ENCODE data around the gene HSD17B8. TPM values are rescaled to one million over a fixed set of nuclear protein-coding genes. Genes with fewer than 3 reads are reported as not detected.

Gene HSD17B8
- 1 to 10 TPM; 2.7 to 4.4 TPM for total RNA-seq
- polyA plus RNA-seq = 1 to 10 TPM; 4.4 to 8.8 TPM
- long read RNA-seq, donor 1, partial matches to known transcripts = 0 of 1 reads
- long read RNA-seq, donor 1, other reads (novel, unspliced or antisense) = 0 of 1 reads
- long read RNA-seq, donor 2, partial matches to known transcripts = 0 of 1 reads
- long read RNA-seq, donor 2, other reads (novel, unspliced or antisense) = 0 of 1 reads

DNA sequence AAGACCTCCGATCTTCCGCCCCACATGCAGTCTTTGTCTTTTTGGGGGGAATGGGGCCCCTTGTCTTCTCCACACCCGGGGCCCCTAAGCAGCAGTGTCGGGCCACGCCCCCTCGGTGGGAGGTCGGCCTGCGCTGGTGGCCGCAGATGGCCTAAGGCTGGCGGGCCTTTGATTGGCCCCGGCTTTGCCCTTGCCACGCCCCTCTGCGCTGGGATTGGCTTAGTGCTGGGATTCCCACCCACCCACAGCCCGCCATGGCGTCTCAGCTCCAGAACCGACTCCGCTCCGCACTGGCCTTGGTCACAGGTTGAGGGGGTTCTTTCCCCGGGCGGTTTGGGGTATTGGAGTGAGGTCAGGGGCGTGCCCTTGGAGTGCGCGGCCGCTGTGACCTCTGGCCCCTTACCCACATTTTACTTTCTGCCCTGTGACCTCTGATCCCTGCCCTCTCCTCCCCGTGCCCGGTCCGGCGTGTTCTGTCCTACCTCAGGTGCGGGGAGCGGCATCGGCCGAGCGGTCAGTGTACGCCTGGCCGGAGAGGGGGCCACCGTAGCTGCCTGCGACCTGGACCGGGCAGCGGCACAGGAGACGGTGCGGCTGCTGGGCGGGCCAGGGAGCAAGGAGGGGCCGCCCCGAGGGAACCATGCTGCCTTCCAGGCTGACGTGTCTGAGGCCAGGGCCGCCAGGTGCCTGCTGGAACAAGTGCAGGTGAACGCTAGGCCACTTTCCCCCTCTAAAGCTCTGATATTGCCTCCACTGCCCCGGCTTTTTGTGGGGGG is at the start of gene HSD17B8:
HSD17B8 (plus strand) TSS at position 241 of the 776 bp plus-strand sequence; CDS start at position 255, 14 bp downstream.
- peaks cover 0 to 3% of the 10 kb centered on the region in 2 donors for H3K36me3 ChIP-seq (ENCODE audit: control insufficient read depth in 1 of 2, insufficient read depth in 2 of 2, low read length in 1 of 2)
- peak; percentile 82 for ATAC-seq (ENCODE audit: low FRiP score)
- H3K27me3 ChIP-seq (ENCODE audit: control insufficient read depth in 1 of 2, insufficient read depth in 2 of 2, low read length in 1 of 2) = no peaks in the 10 kb centered on the region
- peak; percentile 96 to 97 for DNase-seq
- H3K4me3 ChIP-seq (ENCODE audit: low read length in 2 of 2) = peak within 1 kb of the TSS; percentile 23 to 33
- intact Hi-C loops (cut with DNase I) = loop anchor here in 1 of 2 donors (5.0 to 10.0 kb wide), 5 partner anchors 210 to 1800 kb away; partner anchors contain the start of genes BRD2, CUTA, GPSM3 and MICA
- H3K27ac ChIP-seq (ENCODE audit: low read depth in 1 of 2, low read length in 2 of 2) = no peak within 1 kb of the TSS
- 2 to 3% methylated on average over 46 to 48 of the region's 48 CpGs for WGBS, 2 donors
- no peaks in the 10 kb centered on the region for H3K4me1 ChIP-seq (ENCODE audit: control insufficient read depth in 1 of 2, insufficient read depth in 2 of 2, low read length in 2 of 2)
- H3K9me3 ChIP-seq (ENCODE audit: control insufficient read depth, low read length) = no peaks in the 10 kb centered on the region

- DNase-seq (no peak), ATAC-seq (ENCODE audit: low FRiP score) (no peak)
- Histone ChIP-seq H3K27ac (ENCODE audit: low read depth in 1 of 2, low read length in 2 of 2) (no peak overlapping the region), H3K27me3 (ENCODE audit: control insufficient read depth in 1 of 2, insufficient read depth in 2 of 2, low read length in 1 of 2) (no peaks in the 10 kb centered on the region), H3K36me3 (ENCODE audit: control insufficient read depth in 1 of 2, insufficient read depth in 2 of 2, low read length in 1 of 2) (no peaks in the 10 kb centered on the region), H3K9me3 (ENCODE audit: control insufficient read depth, low read length) (no peaks in the 10 kb centered on the region), H3K4me3 (ENCODE audit: low read length in 2 of 2) (no peak overlapping the region), H3K4me1 (ENCODE audit: control insufficient read depth in 1 of 2, insufficient read depth in 2 of 2, low read length in 2 of 2) (no peaks in the 10 kb centered on the region)
- 84 to 87% methylated on average over 6 of the region's 6 CpGs for WGBS, 2 donors
- intact Hi-C loops (cut with DNase I) = no loop called here
Observed at GRCh38 chr6:33156561-33156960, 47.9 kb upstream of the HSD17B8 start.

DNA sequence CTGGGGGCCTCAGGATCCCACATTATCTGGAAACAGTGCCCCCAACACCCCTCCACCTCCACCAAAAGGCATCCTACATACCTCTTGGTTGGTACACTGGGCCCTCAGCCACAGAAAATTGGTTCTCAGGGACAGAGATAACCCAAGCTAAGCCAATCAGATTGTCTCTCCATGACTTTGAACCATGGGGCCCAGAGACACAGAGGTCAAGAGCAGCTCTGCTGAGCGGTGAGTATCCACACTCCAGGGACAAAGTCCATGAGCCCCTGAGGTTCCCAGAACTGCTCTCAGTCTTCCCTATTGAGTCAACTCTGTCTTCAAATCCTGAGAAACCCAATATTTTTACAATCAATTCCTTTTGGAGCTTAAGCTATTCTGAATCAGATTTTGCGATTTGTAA is 47.5 kb upstream of the HSD17B8 start:
- intact Hi-C loops (cut with DNase I) = no loop called here
- Histone ChIP-seq H3K27me3 (ENCODE audit: control insufficient read depth in 1 of 2, insufficient read depth in 2 of 2, low read length in 1 of 2) (no peaks in the 10 kb centered on the region), H3K36me3 (ENCODE audit: control insufficient read depth in 1 of 2, insufficient read depth in 2 of 2, low read length in 1 of 2) (no peaks in the 10 kb centered on the region), H3K9me3 (ENCODE audit: control insufficient read depth, low read length) (no peaks in the 10 kb centered on the region), H3K27ac (ENCODE audit: low read depth in 1 of 2, low read length in 2 of 2) (no peak overlapping the region), H3K4me1 (ENCODE audit: control insufficient read depth in 1 of 2, insufficient read depth in 2 of 2, low read length in 2 of 2) (no peaks in the 10 kb centered on the region), H3K4me3 (ENCODE audit: low read length in 2 of 2) (no peak overlapping the region)
- ATAC-seq (ENCODE audit: low FRiP score) (no peak), DNase-seq (no peak)
- WGBS, 2 donors = 93 to 94% methylated on average over 2 of the region's 2 CpGs

- ATAC-seq (ENCODE audit: low FRiP score) = no peak
- Histone ChIP-seq H3K4me3 (ENCODE audit: low read length in 2 of 2) (no peak overlapping the region), H3K27me3 (ENCODE audit: control insufficient read depth in 1 of 2, insufficient read depth in 2 of 2, low read length in 1 of 2) (no peaks in the 10 kb centered on the region), H3K27ac (ENCODE audit: low read depth in 1 of 2, low read length in 2 of 2) (no peak overlapping the region), H3K36me3 (ENCODE audit: control insufficient read depth in 1 of 2, insufficient read depth in 2 of 2, low read length in 1 of 2) (no peaks in the 10 kb centered on the region), H3K4me1 (ENCODE audit: control insufficient read depth in 1 of 2, insufficient read depth in 2 of 2, low read length in 2 of 2) (no peaks in the 10 kb centered on the region), H3K9me3 (ENCODE audit: control insufficient read depth, low read length) (no peaks in the 10 kb centered on the region)
- no peak for DNase-seq
- intact Hi-C loops (cut with DNase I) = loop anchor here (2.0 to 5.0 kb wide), 3 partner anchors 37 to 89 kb away; no protein-coding TSS in a partner anchor
- 88 to 91% methylated on average over 11 of the region's 11 CpGs for WGBS, 2 donors
Observed at GRCh38 chr6:33160096-33160495, 44.4 kb upstream of the HSD17B8 start.

DNA sequence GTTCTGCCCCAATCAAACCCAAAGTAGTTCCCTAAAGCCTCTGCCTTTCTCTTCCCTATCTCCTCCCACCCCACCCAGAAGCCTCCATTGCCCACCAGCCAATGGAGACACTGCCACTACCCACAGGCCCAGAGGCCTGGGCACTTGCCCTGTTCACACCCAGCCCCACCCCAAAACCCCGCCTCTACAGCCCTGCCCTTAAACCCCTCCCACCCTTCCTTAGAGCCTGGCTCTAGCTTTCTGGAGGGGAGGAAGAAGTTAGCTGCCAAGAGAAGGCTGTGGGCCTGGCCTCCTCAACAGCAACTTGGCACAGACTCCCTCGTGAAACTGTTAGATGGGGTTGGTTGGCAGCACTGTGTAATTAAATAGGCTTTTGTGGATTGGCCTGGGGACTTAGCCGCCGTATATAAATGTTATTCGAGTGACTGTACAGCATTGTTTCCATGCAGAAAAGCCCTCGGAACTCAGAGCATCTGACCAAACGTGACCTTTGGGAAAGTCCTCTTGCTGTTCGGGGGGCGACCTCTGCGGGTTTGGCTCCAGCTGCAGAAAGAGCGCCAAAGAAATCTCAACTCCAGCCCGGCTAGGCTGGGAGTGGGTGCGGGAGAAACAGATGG is 43.6 kb upstream of the HSD17B8 start:
- 6% methylated on average over 13 of the region's 13 CpGs for WGBS, 2 donors
- Histone ChIP-seq H3K9me3 (ENCODE audit: control insufficient read depth, low read length) (no peaks in the 10 kb centered on the region), H3K4me1 (ENCODE audit: control insufficient read depth in 1 of 2, insufficient read depth in 2 of 2, low read length in 2 of 2) (no peaks in the 10 kb centered on the region), H3K27me3 (ENCODE audit: control insufficient read depth in 1 of 2, insufficient read depth in 2 of 2, low read length in 1 of 2) (no peaks in the 10 kb centered on the region), H3K36me3 (ENCODE audit: control insufficient read depth in 1 of 2, insufficient read depth in 2 of 2, low read length in 1 of 2) (no peaks in the 10 kb centered on the region), H3K4me3 (ENCODE audit: low read length in 2 of 2) (no peak overlapping the region), H3K27ac (ENCODE audit: low read depth in 1 of 2, low read length in 2 of 2) (peak overlapping the region in 1 of 2 donors; percentile 19)
- intact Hi-C loops (cut with DNase I) = loop anchor here (1.0 to 5.0 kb wide), 4 partner anchors 36 to 88 kb away; no protein-coding TSS in a partner anchor
- DNase-seq = peak in 1 of 2 donors; percentile 76
- ATAC-seq (ENCODE audit: low FRiP score) = peak; percentile 60

DNA sequence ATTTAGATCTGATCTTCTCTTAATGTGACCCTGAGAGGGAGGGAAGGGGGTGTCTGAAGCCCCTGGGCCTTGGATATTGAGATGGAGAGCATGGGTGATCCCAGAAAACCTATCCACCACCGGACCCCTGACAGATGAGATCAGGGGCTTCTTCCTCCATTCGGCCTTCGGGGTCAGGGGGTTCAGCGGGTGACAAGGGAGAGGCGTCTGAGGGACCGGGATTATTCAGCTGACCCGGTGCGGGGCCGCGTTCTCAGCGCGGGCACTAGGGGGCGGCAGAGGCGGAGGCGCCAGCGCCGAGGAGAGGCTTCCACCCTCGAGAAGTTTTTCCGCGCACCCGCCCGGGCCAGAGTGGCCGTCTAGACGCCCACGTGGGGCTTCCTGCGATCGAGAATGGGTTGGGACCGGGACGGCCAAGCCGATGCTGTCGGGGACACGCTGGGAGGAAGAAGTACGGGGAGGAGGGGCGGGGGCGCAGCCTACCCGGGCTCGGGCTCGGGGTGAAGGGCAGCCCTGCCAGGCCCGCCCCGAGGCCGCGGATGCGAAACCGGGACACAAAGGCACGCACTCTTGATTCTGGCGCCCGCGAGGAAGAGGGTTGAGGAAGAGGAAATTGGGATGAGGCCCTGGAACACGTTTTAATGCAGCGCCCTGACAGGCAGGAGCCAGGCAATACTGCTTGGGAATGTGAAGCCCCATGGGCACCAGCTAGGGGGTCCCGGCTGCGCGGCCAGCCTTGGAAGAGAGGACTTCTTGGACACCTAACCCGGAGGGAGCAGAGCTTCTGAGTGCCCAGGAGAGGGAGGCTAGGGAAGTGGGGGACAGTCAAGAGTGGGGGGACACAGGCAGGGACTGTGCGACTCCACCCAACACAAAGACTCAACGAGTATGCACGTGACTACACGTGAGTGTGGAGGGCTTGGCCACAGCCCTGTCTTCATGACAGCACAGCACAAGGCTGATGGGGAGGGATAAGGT is 42.8 kb upstream of the HSD17B8 start:
- 4 to 7% methylated on average over 58 of the region's 58 CpGs for WGBS, 2 donors
- H3K27me3 ChIP-seq (ENCODE audit: control insufficient read depth in 1 of 2, insufficient read depth in 2 of 2, low read length in 1 of 2) = no peaks in the 10 kb centered on the region
- DNase-seq = peak; percentile 90 to 96
- ATAC-seq (ENCODE audit: low FRiP score) = peak; percentile 94
- no peaks in the 10 kb centered on the region for H3K4me1 ChIP-seq (ENCODE audit: control insufficient read depth in 1 of 2, insufficient read depth in 2 of 2, low read length in 2 of 2)
- H3K4me3 ChIP-seq (ENCODE audit: low read length in 2 of 2) = no peak overlapping the region
- no peaks in the 10 kb centered on the region for H3K36me3 ChIP-seq (ENCODE audit: control insufficient read depth in 1 of 2, insufficient read depth in 2 of 2, low read length in 1 of 2)
- peak overlapping the region in 1 of 2 donors; percentile 19 for H3K27ac ChIP-seq (ENCODE audit: low read depth in 1 of 2, low read length in 2 of 2)
- intact Hi-C loops (cut with DNase I) = loop anchor here (1.0 to 5.0 kb wide), 4 partner anchors 35 to 88 kb away; no protein-coding TSS in a partner anchor
- H3K9me3 ChIP-seq (ENCODE audit: control insufficient read depth, low read length) = no peaks in the 10 kb centered on the region

GRCh38 chr6:33163540-33163939 is 40.9 kb upstream of the HSD17B8 start:
- H3K36me3 ChIP-seq (ENCODE audit: control insufficient read depth in 1 of 2, insufficient read depth in 2 of 2, low read length in 1 of 2) = no peaks in the 10 kb centered on the region
- H3K27me3 ChIP-seq (ENCODE audit: control insufficient read depth in 1 of 2, insufficient read depth in 2 of 2, low read length in 1 of 2) = no peaks in the 10 kb centered on the region
- H3K9me3 ChIP-seq (ENCODE audit: control insufficient read depth, low read length) = no peaks in the 10 kb centered on the region
- WGBS, 2 donors = 87 to 95% methylated on average over 10 of the region's 10 CpGs
- DNase-seq = no peak
- ATAC-seq (ENCODE audit: low FRiP score) = no peak
- no peaks in the 10 kb centered on the region for H3K4me1 ChIP-seq (ENCODE audit: control insufficient read depth in 1 of 2, insufficient read depth in 2 of 2, low read length in 2 of 2)
- no peak overlapping the region for H3K4me3 ChIP-seq (ENCODE audit: low read length in 2 of 2)
- H3K27ac ChIP-seq (ENCODE audit: low read depth in 1 of 2, low read length in 2 of 2) = no peak overlapping the region
- intact Hi-C loops (cut with DNase I) = loop anchor here in 1 of 2 donors (5.0 kb wide), 1 partner anchor 34 kb away; no protein-coding TSS in a partner anchor

DNA sequence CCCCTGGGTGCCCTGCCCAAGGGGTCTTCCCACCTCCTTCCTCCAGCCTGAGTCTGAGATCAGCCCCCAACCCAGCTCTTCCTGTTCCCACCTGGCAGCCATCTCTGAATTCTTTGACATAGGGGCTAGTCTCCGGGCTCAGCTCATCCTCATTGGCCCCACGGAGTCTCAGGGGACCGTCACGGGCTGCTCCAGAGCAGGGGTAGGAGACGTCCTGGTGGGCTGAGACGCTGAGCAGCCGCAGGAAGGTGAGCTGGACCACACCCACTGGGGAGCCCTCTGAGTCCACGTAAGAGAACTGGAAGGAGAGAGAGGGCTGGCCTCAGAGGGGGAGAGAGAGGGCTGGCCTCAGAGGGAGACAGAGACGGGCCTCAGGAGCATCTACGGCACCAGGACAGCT is 40.3 kb upstream of the HSD17B8 start:
- intact Hi-C loops (cut with DNase I) = loop anchor here in 1 of 2 donors (5.0 kb wide), 1 partner anchor 33 kb away; no protein-coding TSS in a partner anchor

More for the DNA sequence above, 40.3 kb upstream of the HSD17B8 start:
- 66 to 68% methylated on average over 10 of the region's 10 CpGs for WGBS, 2 donors
- no peak overlapping the region for H3K4me3 ChIP-seq (ENCODE audit: low read length in 2 of 2)
- H3K27me3 ChIP-seq (ENCODE audit: control insufficient read depth in 1 of 2, insufficient read depth in 2 of 2, low read length in 1 of 2) = no peaks in the 10 kb centered on the region
- H3K36me3 ChIP-seq (ENCODE audit: control insufficient read depth in 1 of 2, insufficient read depth in 2 of 2, low read length in 1 of 2) = no peaks in the 10 kb centered on the region
- ATAC-seq (ENCODE audit: low FRiP score) (no peak), DNase-seq (no peak)
- no peak overlapping the region for H3K27ac ChIP-seq (ENCODE audit: low read depth in 1 of 2, low read length in 2 of 2)
- H3K4me1 ChIP-seq (ENCODE audit: control insufficient read depth in 1 of 2, insufficient read depth in 2 of 2, low read length in 2 of 2) = no peaks in the 10 kb centered on the region
- no peaks in the 10 kb centered on the region for H3K9me3 ChIP-seq (ENCODE audit: control insufficient read depth, low read length)
